GM12873 (cell line): ENCODE data around the gene EPB42.

Experiments
- TF ChIP-seq, protein P1 (sequence below): IDR thresholded peaks from 2 replicates; pipeline ENCODE4 v1.5.1; 2012; ENCODE audit warnings: low read depth, mild to moderate bottlenecking, moderate library complexity, low read length, control low read depth; ENCODE audit not compliant: insufficient read depth; ENCODE audit errors: missing control alignments

Gene EPB42

GRCh38 chr15:43168192-43169107, 52.4 kb downstream of the EPB42 start:
- TF ChIP-seq, protein P1, sequence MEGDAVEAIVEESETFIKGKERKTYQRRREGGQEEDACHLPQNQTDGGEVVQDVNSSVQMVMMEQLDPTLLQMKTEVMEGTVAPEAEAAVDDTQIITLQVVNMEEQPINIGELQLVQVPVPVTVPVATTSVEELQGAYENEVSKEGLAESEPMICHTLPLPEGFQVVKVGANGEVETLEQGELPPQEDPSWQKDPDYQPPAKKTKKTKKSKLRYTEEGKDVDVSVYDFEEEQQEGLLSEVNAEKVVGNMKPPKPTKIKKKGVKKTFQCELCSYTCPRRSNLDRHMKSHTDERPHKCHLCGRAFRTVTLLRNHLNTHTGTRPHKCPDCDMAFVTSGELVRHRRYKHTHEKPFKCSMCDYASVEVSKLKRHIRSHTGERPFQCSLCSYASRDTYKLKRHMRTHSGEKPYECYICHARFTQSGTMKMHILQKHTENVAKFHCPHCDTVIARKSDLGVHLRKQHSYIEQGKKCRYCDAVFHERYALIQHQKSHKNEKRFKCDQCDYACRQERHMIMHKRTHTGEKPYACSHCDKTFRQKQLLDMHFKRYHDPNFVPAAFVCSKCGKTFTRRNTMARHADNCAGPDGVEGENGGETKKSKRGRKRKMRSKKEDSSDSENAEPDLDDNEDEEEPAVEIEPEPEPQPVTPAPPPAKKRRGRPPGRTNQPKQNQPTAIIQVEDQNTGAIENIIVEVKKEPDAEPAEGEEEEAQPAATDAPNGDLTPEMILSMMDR = no peak

- TF ChIP-seq, protein P1 = no peak
These were observed 55.0 kb downstream of the EPB42 start for GRCh38 chr15:43165801-43166325.

DNA sequence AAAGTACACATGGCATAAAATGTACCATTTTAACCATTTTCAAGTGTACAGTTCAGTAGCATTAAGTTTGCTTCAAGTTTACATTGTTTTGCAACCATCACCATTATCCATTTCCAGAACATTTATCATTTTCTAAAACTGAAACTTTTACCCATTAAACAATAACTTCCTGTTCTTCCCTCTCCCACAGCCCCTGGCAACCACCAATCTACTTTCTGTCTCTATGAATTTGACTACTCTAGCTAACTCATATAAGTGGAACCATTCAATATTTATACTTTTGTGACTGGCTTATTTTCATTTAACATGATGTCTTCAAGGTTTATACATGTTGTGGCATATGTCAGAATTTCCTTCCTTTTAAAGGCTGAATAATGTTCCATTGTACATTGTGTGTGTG, 67.5 kb downstream of the EPB42 start:
- TF ChIP-seq, protein P1 = no peak

GRCh38 chr15:43151688-43152087, 69.1 kb downstream of the EPB42 start:
- TF ChIP-seq, protein P1 = no peak

DNA sequence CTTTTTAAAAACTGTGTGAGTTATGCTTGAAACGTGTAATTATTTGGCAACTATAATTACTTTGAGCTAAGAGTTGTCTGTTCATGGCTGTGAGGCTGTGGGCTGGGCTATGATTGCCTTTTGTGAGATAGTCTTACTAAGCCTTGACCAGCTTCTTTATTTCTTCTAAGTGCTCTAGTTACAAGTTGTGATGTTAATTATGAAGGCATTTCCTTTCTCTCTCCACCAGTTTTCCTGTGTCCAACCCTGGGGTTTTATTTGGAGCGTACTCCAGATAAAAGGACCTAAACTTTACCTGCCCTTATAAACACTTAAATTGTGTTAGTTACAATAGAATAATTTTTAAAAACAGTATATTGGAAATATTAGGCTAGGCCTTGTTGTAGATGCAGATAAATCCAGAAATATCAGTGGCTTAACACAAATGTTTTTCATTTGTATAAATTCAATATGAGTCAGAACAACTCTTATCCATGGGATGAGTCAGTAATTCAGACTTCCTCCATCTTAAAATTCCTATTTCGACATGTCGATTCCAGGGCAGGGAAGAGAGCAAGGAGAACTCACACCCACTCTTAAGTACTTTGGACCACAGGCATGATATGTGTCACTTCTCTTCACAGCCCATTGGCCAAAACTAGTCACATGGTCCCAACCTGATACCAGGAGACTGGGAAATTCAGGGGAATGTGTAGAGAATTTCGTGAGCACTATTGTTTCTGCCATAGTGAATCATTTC, 70.5 kb downstream of the EPB42 start:
- TF ChIP-seq, protein P1 = no peak
